AG08395 (cell line): Measurements from ENCODE around the gene OR2K2.
"Not testable (repeated sequence)": the region's sequence is repeated elsewhere in the genome, so short reads cannot be mapped to it uniquely, and the experiment has no call there.

Experiments used
- DNase-seq: peaks from one replicate; pipeline ENCODE4 v3.0.0; 2012; ENCODE audit warnings: mixed read lengths, low spot score

OR2K2 gene

GRCh38 chr9:111330124-111330523 lies at the start of gene OR2K2:
OR2K2 (minus strand) TSS chr9:111330224; CDS start chr9:111328433, 1,791 bp downstream.
- DNase-seq, result no peak

GRCh38 chr9:111375817-111376564 lies 46.0 kb upstream of the OR2K2 start:
- no peak for DNase-seq

GRCh38 chr9:111375062-111375461 lies 45.0 kb upstream of the OR2K2 start:
- no peak for DNase-seq

- no peak for DNase-seq
These were observed 42.3 kb upstream of the OR2K2 start for GRCh38 chr9:111372297-111372696.

- no peak for DNase-seq
These were observed 37.0 kb upstream of the OR2K2 start for GRCh38 chr9:111366978-111367377.

- DNase-seq, result peak; percentile 11
These were observed 32.5 kb upstream of the OR2K2 start for GRCh38 chr9:111362526-111362925.

GRCh38 chr9:111360881-111361280 lies 30.9 kb upstream of the OR2K2 start:
- no peak for DNase-seq

GRCh38 chr9:111356481-111357244 lies 26.6 kb upstream of the OR2K2 start:
- DNase-seq, result peak; percentile 92

GRCh38 chr9:111352545-111352944 lies 22.5 kb upstream of the OR2K2 start:
- DNase-seq, result no peak

- DNase-seq, result no peak
These were observed 20.5 kb upstream of the OR2K2 start for GRCh38 chr9:111350556-111350955.

- DNase-seq, result no peak
These were observed 19.7 kb upstream of the OR2K2 start for GRCh38 chr9:111349766-111350165.

GRCh38 chr9:111348821-111349271 lies 18.8 kb upstream of the OR2K2 start:
- no peak for DNase-seq

- DNase-seq, result not testable (repeated sequence)
These were observed 4.4 kb upstream of the OR2K2 start for GRCh38 chr9:111334318-111334863.

GRCh38 chr9:111320631-111321030 lies 9.4 kb downstream of the OR2K2 start:
- no peak for DNase-seq

GRCh38 chr9:111316796-111317195 lies 13.2 kb downstream of the OR2K2 start:
- DNase-seq, result peak; percentile 9

GRCh38 chr9:111305914-111306313 lies 24.1 kb downstream of the OR2K2 start:
- no peak for DNase-seq

- not testable (repeated sequence) for DNase-seq
These were observed 26.0 kb downstream of the OR2K2 start for GRCh38 chr9:111304000-111304399.

- peak; percentile 59 for DNase-seq
These were observed 28.8 kb downstream of the OR2K2 start for GRCh38 chr9:111301195-111301594.

GRCh38 chr9:111300140-111300735 lies 29.8 kb downstream of the OR2K2 start:
- DNase-seq, result no peak

GRCh38 chr9:111299599-111299966 lies 30.4 kb downstream of the OR2K2 start:
- DNase-seq, result not testable (repeated sequence)

- DNase-seq, result peak; percentile 60
These were observed 31.1 kb downstream of the OR2K2 start for GRCh38 chr9:111298731-111299598.

GRCh38 chr9:111298111-111298510 lies 31.9 kb downstream of the OR2K2 start:
- DNase-seq, result no peak
